GM23338 (cell line): ENCODE measurements around the gene DNAI1. TPM values are rescaled to one million over a fixed set of nuclear protein-coding genes. Genes with fewer than 3 reads are reported as not detected.

Source experiments
- ATAC-seq: fragments of 200-7000 bp; cut with Tn5 transposase; 3 replicates; pipeline ENCODE4 v1.9.1; 2020
- DNase-seq: peaks from one replicate; pipeline ENCODE4 v3.0.0-alpha.2; 2015; ENCODE audit warnings: low spot score
- H2AFZ ChIP-seq: fragments of 200-600 bp; sonication (generic); 2 replicates; pipeline ENCODE4 v1.8.0; 2016; ENCODE audit warnings: antibody characterized with exemption, mild to moderate bottlenecking, moderate library complexity
- H3F3A ChIP-seq: fragments of 200-600 bp; sonication (generic); replicated peaks from 2 replicates; pipeline ENCODE4 v1.8.0; 2017; ENCODE audit warnings: antibody characterized with exemption, mixed run types, low read depth
- H3K27ac ChIP-seq: fragments of 200-600 bp; sonication (generic); 2 replicates; pipeline ENCODE4 v1.6.1; 2016; ENCODE audit warnings: low read depth
- H3K27me3 ChIP-seq: fragments of 200-600 bp; sonication (generic); 2 replicates; pipeline ENCODE4 v1.8.0; 2016; ENCODE audit warnings: mild to moderate bottlenecking, mixed run types, moderate library complexity; ENCODE audit not compliant: insufficient read depth
- H3K36me3 ChIP-seq: fragments of 200-600 bp; sonication (generic); 2 replicates; pipeline ENCODE4 v1.8.0; 2016; ENCODE audit warnings: mild to moderate bottlenecking; ENCODE audit not compliant: insufficient read depth
- H3K4me1 ChIP-seq: fragments of 200-600 bp; sonication (generic); 2 replicates; pipeline ENCODE4 v1.8.0; 2016; ENCODE audit warnings: mild to moderate bottlenecking, moderate library complexity; ENCODE audit not compliant: insufficient read depth
- H3K4me2 ChIP-seq: fragments of 200-600 bp; sonication (generic); 2 replicates; pipeline ENCODE4 v1.7.1; 2017; ENCODE audit warnings: mixed run types
- H3K4me3 ChIP-seq: fragments of 200-600 bp; sonication (generic); 2 replicates; pipeline ENCODE4 v1.6.1; 2016; ENCODE audit warnings: mixed run types
- H3K79me2 ChIP-seq: fragments of 200-600 bp; sonication (generic); replicated peaks from 2 replicates; pipeline ENCODE4 v1.8.0; 2017; ENCODE audit warnings: mild to moderate bottlenecking; ENCODE audit not compliant: insufficient read depth
- H3K9me2 ChIP-seq: fragments of 200-600 bp; sonication (generic); 2 replicates; pipeline ENCODE4 v1.8.0; 2017; ENCODE audit not compliant: insufficient read depth
- H4K20me1 ChIP-seq: fragments of 200-600 bp; sonication (generic); replicated peaks from 2 replicates; pipeline ENCODE4 v1.8.0; 2017; ENCODE audit warnings: mild to moderate bottlenecking; ENCODE audit not compliant: insufficient read depth
- H3K27ac Mint-ChIP-seq: 2 replicates; pipeline ENCODE4 v1.8.0; 2020; ENCODE audit warnings: inconsistent platforms, mild to moderate bottlenecking, moderate library complexity, mixed read lengths
- H3K27me3 Mint-ChIP-seq: 3 replicates; pipeline ENCODE4 v1.8.0; 2022; ENCODE audit warnings: low read depth, mild to moderate bottlenecking, moderate library complexity, mixed read lengths, inconsistent platforms; ENCODE audit not compliant: insufficient read depth, poor library complexity
- H3K36me3 Mint-ChIP-seq: 3 replicates; pipeline ENCODE4 v1.8.0; 2021; ENCODE audit warnings: low read depth, mild to moderate bottlenecking, inconsistent platforms, moderate library complexity, mixed read lengths
- H3K4me1 Mint-ChIP-seq: 3 replicates; pipeline ENCODE4 v1.8.0; 2020; ENCODE audit warnings: mild to moderate bottlenecking, inconsistent platforms, mixed read lengths
- H3K4me3 Mint-ChIP-seq: 3 replicates; pipeline ENCODE4 v1.8.0; 2021; ENCODE audit warnings: moderate library complexity, mild to moderate bottlenecking, inconsistent platforms, mixed read lengths
- H3K9me3 Mint-ChIP-seq: 3 replicates; pipeline ENCODE4 v1.8.0; 2020; ENCODE audit warnings: moderate library complexity, mild to moderate bottlenecking, inconsistent platforms, mixed read lengths
- CREB1 ChIP-seq: fragments of 250-450 bp; sonication (Bioruptor Pico); IDR thresholded peaks from 2 replicates; pipeline ENCODE4 v1.5.0; 2020; ENCODE audit warnings: low read depth, mild to moderate bottlenecking, moderate library complexity
- EZH2 ChIP-seq: fragments of 200-600 bp; sonication (generic); IDR thresholded peaks from one replicate; pipeline ENCODE4 v1.8.0; 2017; ENCODE audit warnings: antibody characterized with exemption, mild to moderate bottlenecking, low read depth; ENCODE audit not compliant: unreplicated experiment
- NANOG ChIP-seq: IDR thresholded peaks from 2 replicates; pipeline ENCODE4 v1.6.1; 2016; ENCODE audit warnings: antibody characterized with exemption, borderline replicate concordance
- polyA plus RNA-seq: library from polyadenylated mRNA; unstranded; fragments of >200 nt; fragmentation: Nextera tagmentation; extraction: Ambion mirVana; gene quantifications from 2 replicates; pipeline ENCODE4 v1.2.1, GENCODE V29; 2016
- total RNA-seq: library from RNA; depleted of rRNA; stranded (reverse); fragments of >200 nt; shearing (Covaris generic); gene quantifications from 2 replicates; pipeline ENCODE4 v1.2.3, GENCODE V29; 2014
- TF ChIP-seq, protein P1 (sequence below): fragments of 250-450 bp; sonication (Bioruptor Pico); IDR thresholded peaks from 2 replicates; pipeline ENCODE4 v1.5.0; 2020; ENCODE audit warnings: mild to moderate bottlenecking, moderate library complexity
- TF ChIP-seq, protein P2 (sequence below): IDR thresholded peaks from one replicate; pipeline ENCODE4 v1.6.1; 2018; ENCODE audit warnings: antibody characterized with exemption; ENCODE audit not compliant: unreplicated experiment

The DNAI1 gene
- total and polyA plus RNA-seq, 2 experiments from 2014 or later, result 1.0 to 1.1 TPM

DNA sequence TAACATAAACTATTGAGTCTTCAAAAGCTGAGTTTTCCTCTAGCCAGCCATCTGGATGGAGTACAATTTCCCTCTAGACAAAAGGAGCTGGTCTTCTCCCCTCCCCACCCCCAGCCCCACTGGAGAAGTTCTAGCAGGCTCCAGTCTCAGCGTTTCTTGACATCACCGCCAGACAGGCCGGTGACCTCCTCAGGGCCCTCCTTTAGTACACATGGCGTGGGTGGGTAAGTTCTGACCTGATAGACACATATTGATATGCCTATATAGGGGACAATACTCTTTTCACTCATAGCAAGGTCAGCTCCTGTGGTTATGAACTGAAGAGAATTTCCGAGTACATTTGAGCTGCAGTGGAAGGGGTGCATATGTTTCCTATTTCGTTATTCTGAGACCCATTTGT lies 27.2 kb downstream of the DNAI1 start:
- H3K79me2 ChIP-seq, result no peaks in the 10 kb centered on the region
- H3K4me3 ChIP-seq, result no peak overlapping the region
- ATAC-seq (no peak), DNase-seq (no peak)
- Mint-ChIP-seq H3K4me3 (no peak overlapping the region), H3K27me3 (peaks cover 3% of the 10 kb centered on the region), H3K36me3 (no peaks in the 10 kb centered on the region), H3K4me1 (no peaks in the 10 kb centered on the region; the same call in 2 of the 3 replicates), H3K9me3 (no peaks in the 10 kb centered on the region), H3K27ac (no peak overlapping the region)
- no peak overlapping the region for H3K4me2 ChIP-seq
- H2AFZ ChIP-seq, result no peak overlapping the region
- H3F3A ChIP-seq, result no peaks in the 10 kb centered on the region
- H3K36me3 ChIP-seq, result no peaks in the 10 kb centered on the region
- H3K27me3 ChIP-seq, result no peaks in the 10 kb centered on the region
- no peaks in the 10 kb centered on the region for H3K9me2 ChIP-seq
- H3K27ac ChIP-seq, result no peak overlapping the region
- TF ChIP-seq, protein P1, sequence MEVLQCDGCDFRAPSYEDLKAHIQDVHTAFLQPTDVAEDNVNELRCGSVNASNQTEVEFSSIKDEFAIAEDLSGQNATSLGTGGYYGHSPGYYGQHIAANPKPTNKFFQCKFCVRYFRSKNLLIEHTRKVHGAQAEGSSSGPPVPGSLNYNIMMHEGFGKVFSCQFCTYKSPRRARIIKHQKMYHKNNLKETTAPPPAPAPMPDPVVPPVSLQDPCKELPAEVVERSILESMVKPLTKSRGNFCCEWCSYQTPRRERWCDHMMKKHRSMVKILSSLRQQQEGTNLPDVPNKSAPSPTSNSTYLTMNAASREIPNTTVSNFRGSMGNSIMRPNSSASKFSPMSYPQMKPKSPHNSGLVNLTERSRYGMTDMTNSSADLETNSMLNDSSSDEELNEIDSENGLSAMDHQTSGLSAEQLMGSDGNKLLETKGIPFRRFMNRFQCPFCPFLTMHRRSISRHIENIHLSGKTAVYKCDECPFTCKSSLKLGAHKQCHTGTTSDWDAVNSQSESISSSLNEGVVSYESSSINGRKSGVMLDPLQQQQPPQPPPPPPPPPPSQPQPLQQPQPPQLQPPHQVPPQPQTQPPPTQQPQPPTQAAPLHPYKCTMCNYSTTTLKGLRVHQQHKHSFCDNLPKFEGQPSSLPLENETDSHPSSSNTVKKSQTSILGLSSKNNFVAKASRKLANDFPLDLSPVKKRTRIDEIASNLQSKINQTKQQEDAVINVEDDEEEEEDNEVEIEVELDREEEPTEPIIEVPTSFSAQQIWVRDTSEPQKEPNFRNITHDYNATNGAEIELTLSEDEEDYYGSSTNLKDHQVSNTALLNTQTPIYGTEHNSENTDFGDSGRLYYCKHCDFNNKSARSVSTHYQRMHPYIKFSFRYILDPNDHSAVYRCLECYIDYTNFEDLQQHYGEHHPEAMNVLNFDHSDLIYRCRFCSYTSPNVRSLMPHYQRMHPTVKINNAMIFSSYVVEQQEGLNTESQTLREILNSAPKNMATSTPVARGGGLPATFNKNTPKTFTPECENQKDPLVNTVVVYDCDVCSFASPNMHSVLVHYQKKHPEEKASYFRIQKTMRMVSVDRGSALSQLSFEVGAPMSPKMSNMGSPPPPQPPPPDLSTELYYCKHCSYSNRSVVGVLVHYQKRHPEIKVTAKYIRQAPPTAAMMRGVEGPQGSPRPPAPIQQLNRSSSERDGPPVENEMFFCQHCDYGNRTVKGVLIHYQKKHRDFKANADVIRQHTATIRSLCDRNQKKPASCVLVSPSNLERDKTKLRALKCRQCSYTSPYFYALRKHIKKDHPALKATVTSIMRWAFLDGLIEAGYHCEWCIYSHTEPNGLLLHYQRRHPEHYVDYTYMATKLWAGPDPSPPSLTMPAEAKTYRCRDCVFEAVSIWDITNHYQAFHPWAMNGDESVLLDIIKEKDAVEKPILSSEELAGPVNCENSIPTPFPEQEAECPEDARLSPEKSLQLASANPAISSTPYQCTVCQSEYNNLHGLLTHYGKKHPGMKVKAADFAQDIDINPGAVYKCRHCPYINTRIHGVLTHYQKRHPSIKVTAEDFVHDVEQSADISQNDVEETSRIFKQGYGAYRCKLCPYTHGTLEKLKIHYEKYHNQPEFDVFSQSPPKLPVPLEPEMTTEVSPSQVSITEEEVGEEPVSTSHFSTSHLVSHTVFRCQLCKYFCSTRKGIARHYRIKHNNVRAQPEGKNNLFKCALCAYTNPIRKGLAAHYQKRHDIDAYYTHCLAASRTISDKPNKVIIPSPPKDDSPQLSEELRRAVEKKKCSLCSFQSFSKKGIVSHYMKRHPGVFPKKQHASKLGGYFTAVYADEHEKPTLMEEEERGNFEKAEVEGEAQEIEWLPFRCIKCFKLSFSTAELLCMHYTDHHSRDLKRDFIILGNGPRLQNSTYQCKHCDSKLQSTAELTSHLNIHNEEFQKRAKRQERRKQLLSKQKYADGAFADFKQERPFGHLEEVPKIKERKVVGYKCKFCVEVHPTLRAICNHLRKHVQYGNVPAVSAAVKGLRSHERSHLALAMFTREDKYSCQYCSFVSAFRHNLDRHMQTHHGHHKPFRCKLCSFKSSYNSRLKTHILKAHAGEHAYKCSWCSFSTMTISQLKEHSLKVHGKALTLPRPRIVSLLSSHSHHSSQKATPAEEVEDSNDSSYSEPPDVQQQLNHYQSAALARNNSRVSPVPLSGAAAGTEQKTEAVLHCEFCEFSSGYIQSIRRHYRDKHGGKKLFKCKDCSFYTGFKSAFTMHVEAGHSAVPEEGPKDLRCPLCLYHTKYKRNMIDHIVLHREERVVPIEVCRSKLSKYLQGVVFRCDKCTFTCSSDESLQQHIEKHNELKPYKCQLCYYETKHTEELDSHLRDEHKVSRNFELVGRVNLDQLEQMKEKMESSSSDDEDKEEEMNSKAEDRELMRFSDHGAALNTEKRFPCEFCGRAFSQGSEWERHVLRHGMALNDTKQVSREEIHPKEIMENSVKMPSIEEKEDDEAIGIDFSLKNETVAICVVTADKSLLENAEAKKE (CRISPR knock-in tag), result no peak
- TF ChIP-seq EZH2, result no peak
- no peak for TF ChIP-seq NANOG
- TF ChIP-seq CREB1, result no peak
- TF ChIP-seq, protein P2, sequence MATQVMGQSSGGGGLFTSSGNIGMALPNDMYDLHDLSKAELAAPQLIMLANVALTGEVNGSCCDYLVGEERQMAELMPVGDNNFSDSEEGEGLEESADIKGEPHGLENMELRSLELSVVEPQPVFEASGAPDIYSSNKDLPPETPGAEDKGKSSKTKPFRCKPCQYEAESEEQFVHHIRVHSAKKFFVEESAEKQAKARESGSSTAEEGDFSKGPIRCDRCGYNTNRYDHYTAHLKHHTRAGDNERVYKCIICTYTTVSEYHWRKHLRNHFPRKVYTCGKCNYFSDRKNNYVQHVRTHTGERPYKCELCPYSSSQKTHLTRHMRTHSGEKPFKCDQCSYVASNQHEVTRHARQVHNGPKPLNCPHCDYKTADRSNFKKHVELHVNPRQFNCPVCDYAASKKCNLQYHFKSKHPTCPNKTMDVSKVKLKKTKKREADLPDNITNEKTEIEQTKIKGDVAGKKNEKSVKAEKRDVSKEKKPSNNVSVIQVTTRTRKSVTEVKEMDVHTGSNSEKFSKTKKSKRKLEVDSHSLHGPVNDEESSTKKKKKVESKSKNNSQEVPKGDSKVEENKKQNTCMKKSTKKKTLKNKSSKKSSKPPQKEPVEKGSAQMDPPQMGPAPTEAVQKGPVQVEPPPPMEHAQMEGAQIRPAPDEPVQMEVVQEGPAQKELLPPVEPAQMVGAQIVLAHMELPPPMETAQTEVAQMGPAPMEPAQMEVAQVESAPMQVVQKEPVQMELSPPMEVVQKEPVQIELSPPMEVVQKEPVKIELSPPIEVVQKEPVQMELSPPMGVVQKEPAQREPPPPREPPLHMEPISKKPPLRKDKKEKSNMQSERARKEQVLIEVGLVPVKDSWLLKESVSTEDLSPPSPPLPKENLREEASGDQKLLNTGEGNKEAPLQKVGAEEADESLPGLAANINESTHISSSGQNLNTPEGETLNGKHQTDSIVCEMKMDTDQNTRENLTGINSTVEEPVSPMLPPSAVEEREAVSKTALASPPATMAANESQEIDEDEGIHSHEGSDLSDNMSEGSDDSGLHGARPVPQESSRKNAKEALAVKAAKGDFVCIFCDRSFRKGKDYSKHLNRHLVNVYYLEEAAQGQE, result no peak
- no peaks in the 10 kb centered on the region; the same call in 1 of the 2 replicates for H4K20me1 ChIP-seq
- H3K4me1 ChIP-seq, result no peaks in the 10 kb centered on the region
